HG03060 (cell line): ENCODE data around the gene PARP8.

Experiments used
- ATAC-seq: cut with Tn5 transposase; IDR thresholded peaks from one replicate; pipeline ENCODE4 v1.9.1; 2021; ENCODE audit warnings: low read depth, moderate number of reproducible peaks; ENCODE audit not compliant: unreplicated experiment

The PARP8 gene

GRCh38 chr5:50724262-50724661 lies 57.8 kb downstream of the PARP8 start:
- no peak for ATAC-seq

DNA sequence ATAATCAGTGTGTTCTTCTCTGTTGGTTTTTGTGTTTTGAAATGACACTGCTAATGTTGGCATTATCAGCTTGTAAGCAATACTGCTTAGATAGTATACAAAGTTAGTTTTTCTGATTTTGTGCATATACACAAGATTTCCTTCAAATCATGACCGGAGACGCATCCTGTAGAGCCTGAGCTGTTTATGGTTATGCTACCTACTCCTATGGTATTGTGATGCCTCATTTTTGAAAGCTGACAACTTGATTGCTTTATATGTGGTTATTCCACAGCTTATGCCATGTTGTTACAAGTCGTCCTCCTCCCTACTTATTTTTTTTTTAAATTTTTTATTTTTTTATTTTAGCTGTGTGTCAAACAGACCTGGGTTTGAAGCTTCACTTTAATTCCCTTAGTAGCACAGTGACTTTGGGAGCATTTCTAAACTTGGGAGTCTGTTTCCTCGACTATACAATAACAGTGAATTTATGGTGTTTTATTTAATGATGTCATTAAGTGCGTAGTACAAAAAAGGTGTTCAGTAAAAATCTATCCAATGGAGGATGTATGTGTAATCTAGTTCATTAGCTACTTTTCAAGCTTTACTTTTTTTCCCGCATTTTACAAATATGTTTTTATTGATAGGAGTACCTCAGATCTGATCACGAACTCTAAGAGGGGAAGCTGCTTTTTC lies 59.5 kb downstream of the PARP8 start:
- no peak for ATAC-seq

GRCh38 chr5:50726475-50727148 lies 60.2 kb downstream of the PARP8 start:
- no peak for ATAC-seq

DNA sequence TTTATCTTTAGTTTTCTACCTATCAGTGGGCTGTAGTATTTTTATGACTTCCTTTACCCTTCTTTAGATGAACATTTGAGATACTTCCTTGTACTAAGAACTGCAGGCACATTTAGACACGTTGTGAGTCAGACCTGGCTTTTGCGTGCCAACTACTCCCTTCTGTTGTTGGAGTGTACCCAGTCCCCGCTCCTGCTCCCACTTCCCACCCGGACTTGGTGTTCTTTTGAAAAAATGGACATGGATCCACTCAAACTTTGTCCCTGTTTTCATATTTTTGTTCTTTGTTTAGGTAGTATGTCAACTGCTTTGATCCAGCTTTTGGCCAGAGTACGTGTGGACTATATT lies 60.7 kb downstream of the PARP8 start:
- ATAC-seq, result no peak

DNA sequence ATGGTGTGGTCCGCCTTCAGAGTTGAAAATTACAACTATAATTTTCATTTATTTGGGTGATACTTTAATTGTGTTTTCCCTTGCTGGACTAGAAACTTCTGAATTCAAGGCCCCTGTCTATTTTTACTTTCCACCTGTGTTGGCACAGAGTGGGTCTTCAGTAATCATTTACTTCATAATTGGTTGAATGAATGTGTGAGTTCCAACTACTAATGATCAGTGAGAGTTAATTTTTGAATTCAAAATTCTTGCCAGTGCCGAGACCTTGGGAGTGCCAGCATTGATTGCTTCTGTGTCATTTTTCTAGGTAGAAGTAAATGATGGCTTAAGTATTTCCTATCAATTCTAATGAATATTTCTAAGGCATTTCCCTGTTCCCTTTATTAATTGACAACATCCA lies 61.4 kb downstream of the PARP8 start:
- no peak for ATAC-seq

GRCh38 chr5:50730336-50730735 lies 63.9 kb downstream of the PARP8 start:
- ATAC-seq, result no peak

- ATAC-seq, result no peak
These were observed 64.4 kb downstream of the PARP8 start for GRCh38 chr5:50730841-50731240.

- ATAC-seq, result no peak
These were observed 67.3 kb downstream of the PARP8 start for GRCh38 chr5:50733741-50734140.

- no peak for ATAC-seq
These were observed 72.4 kb downstream of the PARP8 start for GRCh38 chr5:50738864-50739263.

- no peak for ATAC-seq
These were observed 74.4 kb downstream of the PARP8 start for GRCh38 chr5:50740832-50741231.

DNA sequence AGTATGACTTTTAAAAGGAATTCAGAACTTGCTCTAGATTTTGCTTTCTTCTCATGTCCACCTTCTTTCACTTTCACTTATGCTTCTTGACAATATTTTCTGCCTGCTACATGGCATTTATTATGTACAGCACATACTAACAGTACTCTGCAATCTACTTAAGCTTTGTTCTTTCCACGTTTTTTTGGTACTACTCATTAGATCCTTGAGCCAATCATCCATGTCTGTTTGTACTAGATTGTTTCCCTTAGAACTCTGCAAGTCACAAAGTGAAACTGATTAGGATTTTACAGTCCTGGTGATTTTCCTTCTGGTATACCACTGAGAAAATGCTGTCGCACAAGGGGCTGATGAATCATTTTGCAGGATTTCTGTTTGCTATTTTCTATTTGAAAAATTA lies 78.3 kb downstream of the PARP8 start:
- ATAC-seq, result peak; percentile 59

- ATAC-seq, result no peak
These were observed 78.9 kb downstream of the PARP8 start for GRCh38 chr5:50745221-50745910.

GRCh38 chr5:50749181-50749580 lies 82.7 kb downstream of the PARP8 start:
- ATAC-seq, result no peak

DNA sequence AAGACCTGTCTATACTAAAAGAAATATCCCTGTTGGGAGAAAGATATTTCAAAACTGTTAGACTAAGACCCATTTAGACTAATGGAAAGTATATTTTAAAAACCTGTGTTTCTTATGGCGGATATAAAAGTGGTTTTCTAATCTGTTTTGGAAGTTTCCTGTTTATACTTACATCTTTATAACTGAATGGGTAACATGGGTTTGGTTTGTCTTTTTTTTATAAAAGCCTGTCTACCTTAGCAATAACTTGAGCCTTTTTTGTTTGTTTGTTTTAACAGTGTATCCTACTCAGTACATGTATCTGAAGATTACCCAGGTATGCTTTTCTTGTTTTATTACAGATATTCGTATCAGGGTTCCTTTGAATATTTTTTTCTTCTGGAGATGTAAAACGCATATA lies 83.4 kb downstream of the PARP8 start:
- ATAC-seq, result no peak

- ATAC-seq, result peak; percentile 90
These were observed 84.7 kb downstream of the PARP8 start for GRCh38 chr5:50751064-50751657.

GRCh38 chr5:50752800-50753199 lies 86.4 kb downstream of the PARP8 start:
- no peak for ATAC-seq

GRCh38 chr5:50759526-50760270 lies 93.3 kb downstream of the PARP8 start:
- no peak for ATAC-seq

GRCh38 chr5:50763351-50763750 lies 96.9 kb downstream of the PARP8 start:
- no peak for ATAC-seq

- no peak for ATAC-seq
These were observed 97.4 kb downstream of the PARP8 start for GRCh38 chr5:50763846-50764245.

DNA sequence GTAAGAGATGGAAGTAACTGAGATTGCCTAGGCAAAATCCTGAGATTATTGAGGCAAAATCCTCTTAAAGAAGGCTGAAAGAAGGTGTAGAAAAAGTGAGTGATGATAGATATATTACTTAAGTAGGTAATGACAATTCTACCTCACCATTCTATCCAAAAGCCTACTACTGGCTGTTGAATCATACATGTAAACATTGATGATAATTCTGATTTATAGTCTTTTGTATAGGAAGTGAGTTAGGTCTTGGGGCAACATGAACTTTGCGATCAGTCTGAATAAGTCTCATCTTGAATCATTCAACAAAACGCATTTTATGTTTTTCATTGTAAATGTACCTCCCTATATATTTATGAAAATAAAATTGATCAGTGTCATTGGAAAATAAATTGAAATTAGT lies 99.6 kb downstream of the PARP8 start:
- ATAC-seq, result no peak

DNA sequence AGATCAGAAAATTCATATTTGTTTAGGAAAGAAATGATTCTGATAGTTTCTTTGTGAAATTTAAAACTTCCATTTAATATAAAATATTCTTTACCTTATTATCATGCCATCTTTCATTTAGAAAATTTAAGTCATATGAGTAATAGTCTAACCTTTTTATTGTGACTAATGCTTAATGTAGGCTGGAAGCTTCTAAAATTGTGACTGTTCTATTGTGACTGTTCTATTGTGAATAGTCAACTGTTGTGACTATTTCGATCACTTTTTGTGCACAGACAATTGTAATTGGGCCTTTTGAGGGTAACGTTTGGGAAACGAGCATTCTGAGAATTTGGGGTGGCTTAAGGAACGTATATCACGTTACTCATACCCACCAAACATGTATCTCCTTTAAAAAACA lies 100.0 kb downstream of the PARP8 start:
- no peak for ATAC-seq
